ENCODE measurements around the gene KPNA5. TPM values are rescaled to one million over a fixed set of nuclear protein-coding genes. Genes with fewer than 3 reads are reported as not detected.

The KPNA5 gene
- total RNA-seq, 1 experiment from 2014 or later, result 10.5 TPM

- Histone ChIP-seq H3T11ph (ENCODE audit: low read length) (no peak overlapping the region), H3K9ac (ENCODE audit: extremely low read depth, insufficient read length, low read length) (no peak overlapping the region), H4K91ac (ENCODE audit: insufficient read length, low read depth, low read length) (no peak overlapping the region), H2BK20ac (ENCODE audit: low read depth, low read length, poor library complexity, severe bottlenecking) (no peak overlapping the region), H3K23me2 (ENCODE audit: insufficient read length, low read depth, low read length, poor library complexity, severe bottlenecking) (no peaks in the 10 kb centered on the region), H2BK120ac (ENCODE audit: low read depth, low read length, poor library complexity, severe bottlenecking) (no peak overlapping the region), H3K4me1 (ENCODE audit: insufficient read depth, low read length) (no peaks in the 10 kb centered on the region), H2BK5ac (ENCODE audit: insufficient read length, low read length) (no peak overlapping the region), H4K5ac (ENCODE audit: insufficient read length, low read depth, low read length) (no peak overlapping the region), H3K14ac (ENCODE audit: insufficient read depth, low read length) (no peak overlapping the region), H3K4me2 (ENCODE audit: insufficient read depth, insufficient read length, low read length) (no peak overlapping the region), H3K56ac (ENCODE audit: insufficient read length, low read depth, low read length) (no peak overlapping the region), H3K27ac (ENCODE audit: insufficient read length, low read depth, low read length) (no peak overlapping the region), H3K23ac (ENCODE audit: insufficient read length, low read depth, low read length) (no peak overlapping the region), H4K20me1 (ENCODE audit: control insufficient read depth, insufficient read depth, insufficient read length) (no peaks in the 10 kb centered on the region), H4K8ac (replicated peaks; ENCODE audit: insufficient read length, low read depth, low read length) (no peak overlapping the region), H3K4ac (ENCODE audit: low read depth, low read length) (no peak overlapping the region), H3K79me1 (ENCODE audit: insufficient read depth, low read depth, low read length, poor library complexity, severe bottlenecking) (no peaks in the 10 kb centered on the region), H3K79me2 (ENCODE audit: insufficient read depth, low read length) (no peaks in the 10 kb centered on the region), H3K27me3 (ENCODE audit: insufficient read depth, low read length) (no peaks in the 10 kb centered on the region), H2AFZ (ENCODE audit: low read length) (no peak overlapping the region), H3K18ac (ENCODE audit: insufficient read length, low read depth, low read length) (no peak overlapping the region), H2BK12ac (ENCODE audit: insufficient read length, low read depth, low read length) (no peak overlapping the region), H2AK5ac (ENCODE audit: insufficient read length, low read length) (no peak overlapping the region), H3K9me3 (ENCODE audit: control insufficient read depth, low read depth, low read length) (no peaks in the 10 kb centered on the region), H2BK15ac (ENCODE audit: low read depth, low read length) (no peak overlapping the region)
- Mint-ChIP-seq H3K4me1 (no peaks in the 10 kb centered on the region), H3K36me3 (ENCODE audit: insufficient read depth in 1 of 3, low read depth in 3 of 3) (peaks cover 12 to 24% (median 20%) of the 10 kb centered on the region in 3 experiments), H3K4me3 (no peak overlapping the region), H3K27ac (peak overlapping the region in 1 of 3 experiments; percentile 47; a peak in 3 of 7 replicates), H3K27me3 (ENCODE audit: low read depth) (no peaks in the 10 kb centered on the region), H3K9me3 (peaks cover 6 to 8% of the 10 kb centered on the region in 2 experiments; a peak in 4 of 5 replicates)
- no CpG with 5 or more reads among the region's 2 CpGs for WGBS (ENCODE audit: extremely low coverage, insufficient read length, low lambda C conversion rate)
- DNase-seq, result peak; percentile 34
- TF ChIP-seq, protein P1, sequence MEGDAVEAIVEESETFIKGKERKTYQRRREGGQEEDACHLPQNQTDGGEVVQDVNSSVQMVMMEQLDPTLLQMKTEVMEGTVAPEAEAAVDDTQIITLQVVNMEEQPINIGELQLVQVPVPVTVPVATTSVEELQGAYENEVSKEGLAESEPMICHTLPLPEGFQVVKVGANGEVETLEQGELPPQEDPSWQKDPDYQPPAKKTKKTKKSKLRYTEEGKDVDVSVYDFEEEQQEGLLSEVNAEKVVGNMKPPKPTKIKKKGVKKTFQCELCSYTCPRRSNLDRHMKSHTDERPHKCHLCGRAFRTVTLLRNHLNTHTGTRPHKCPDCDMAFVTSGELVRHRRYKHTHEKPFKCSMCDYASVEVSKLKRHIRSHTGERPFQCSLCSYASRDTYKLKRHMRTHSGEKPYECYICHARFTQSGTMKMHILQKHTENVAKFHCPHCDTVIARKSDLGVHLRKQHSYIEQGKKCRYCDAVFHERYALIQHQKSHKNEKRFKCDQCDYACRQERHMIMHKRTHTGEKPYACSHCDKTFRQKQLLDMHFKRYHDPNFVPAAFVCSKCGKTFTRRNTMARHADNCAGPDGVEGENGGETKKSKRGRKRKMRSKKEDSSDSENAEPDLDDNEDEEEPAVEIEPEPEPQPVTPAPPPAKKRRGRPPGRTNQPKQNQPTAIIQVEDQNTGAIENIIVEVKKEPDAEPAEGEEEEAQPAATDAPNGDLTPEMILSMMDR (conservative IDR thresholded peaks at IDR 0.05), result peak; percentile 57
These were observed 47.3 kb upstream of the KPNA5 start for GRCh38 chr6:116633685-116634084.

All from H9 (cell line).